Liver (tissue), 9 donors: ENCODE measurements around the gene PPP4R2. TPM values are rescaled to one million over a fixed set of nuclear protein-coding genes. Genes with fewer than 3 reads are reported as not detected.

Source experiments
- DNase-seq: peaks from one replicate; pipeline ENCODE4 v3.0.0-alpha.2; 2017; ENCODE audit warnings: low spot score
- H3K27ac ChIP-seq, 2 donors: one replicate each; pipeline ENCODE4 v1.7.0; 2013; ENCODE audit warnings: inconsistent platforms in 2 of 2, low read length in 2 of 2, control low read depth in 1 of 2, low read depth in 1 of 2, mild to moderate bottlenecking in 1 of 2
- H3K27me3 ChIP-seq, 4 donors: one replicate each; pipeline versions ENCODE4 v1.6.1 to v1.7.0; 2013; ENCODE audit warnings: low read length in 3 of 4, inconsistent platforms in 1 of 4, mild to moderate bottlenecking in 1 of 4, moderate library complexity in 1 of 4; ENCODE audit not compliant: control insufficient read depth in 4 of 4, insufficient read depth in 4 of 4
- H3K36me3 ChIP-seq, 4 donors: one replicate each; pipeline versions ENCODE4 v1.6.1 to v1.7.0; 2013; ENCODE audit warnings: low read length in 3 of 4, mild to moderate bottlenecking in 3 of 4, low read depth in 1 of 4, moderate library complexity in 1 of 4; ENCODE audit not compliant: control insufficient read depth in 4 of 4, insufficient read depth in 3 of 4
- H3K4me1 ChIP-seq, 4 donors: one replicate each; pipeline versions ENCODE4 v1.6.1 to v1.7.0; 2013; ENCODE audit warnings: low read length in 3 of 4, mild to moderate bottlenecking in 3 of 4, moderate library complexity in 1 of 4; ENCODE audit not compliant: control insufficient read depth in 4 of 4, insufficient read depth in 4 of 4
- H3K4me3 ChIP-seq, 3 donors: one replicate each; pipeline versions ENCODE4 v1.6.1 to v1.7.0; 2013; ENCODE audit warnings: low read length in 3 of 3, control low read depth in 1 of 3, low read depth in 1 of 3, mild to moderate bottlenecking in 1 of 3
- H3K9ac ChIP-seq, 2 donors: one replicate each; pipeline ENCODE4 v1.7.0; 2013; ENCODE audit warnings: low read length in 2 of 2, mild to moderate bottlenecking in 2 of 2, moderate library complexity in 2 of 2, control low read depth in 1 of 2, low read depth in 1 of 2
- H3K9me3 ChIP-seq, 4 donors: one replicate each; pipeline versions ENCODE4 v1.6.1 to v1.7.0; 2013; ENCODE audit warnings: low read length in 3 of 4; ENCODE audit not compliant: control insufficient read depth in 4 of 4
- CTCF ChIP-seq: fragments of 150-350 bp; IDR thresholded peaks from 2 replicates; pipeline ENCODE4 v1.5.1; 2017; ENCODE audit warnings: improper control_type of control experiment, low read depth, low read length; ENCODE audit not compliant: missing input control
- EGR1 ChIP-seq, 2 donors: IDR thresholded peaks; 2 replicates each; pipeline ENCODE4 v1.6.1; 2016 to 2018; ENCODE audit warnings: antibody characterized with exemption in 2 of 2, low read depth in 2 of 2
- FOXA1 ChIP-seq: IDR thresholded peaks from 2 replicates; pipeline ENCODE4 v1.6.1; 2016; ENCODE audit warnings: antibody characterized with exemption
- FOXA2 ChIP-seq: IDR thresholded peaks from 2 replicates; pipeline ENCODE4 v1.6.1; 2016; ENCODE audit warnings: antibody characterized with exemption
- HNF4A ChIP-seq, 2 donors: conservative IDR thresholded peaks; 2 replicates each; pipeline ENCODE4 v1.6.1; 2016; ENCODE audit warnings: antibody characterized with exemption in 2 of 2, mild to moderate bottlenecking in 2 of 2
- HNF4G ChIP-seq: IDR thresholded peaks from 2 replicates; pipeline ENCODE4 v1.6.1; 2016; ENCODE audit warnings: antibody characterized with exemption
- JUND ChIP-seq, 2 donors: IDR thresholded peaks; 2 replicates each; pipeline ENCODE4 v1.6.1; 2016; ENCODE audit warnings: antibody characterized with exemption in 2 of 2
- NR2F2 ChIP-seq: IDR thresholded peaks from 2 replicates; pipeline ENCODE4 v1.6.1; 2016; ENCODE audit warnings: antibody characterized with exemption
- RAD21 ChIP-seq, 2 donors: IDR thresholded peaks; 2 replicates each; pipeline ENCODE4 v1.6.1; 2016; ENCODE audit warnings: antibody characterized with exemption in 2 of 2, mild to moderate bottlenecking in 2 of 2
- REST ChIP-seq: IDR thresholded peaks from 2 replicates; pipeline ENCODE4 v1.6.1; 2016; ENCODE audit warnings: antibody characterized with exemption, mild to moderate bottlenecking
- RXRA ChIP-seq, 2 donors: IDR thresholded peaks; 2 replicates each; pipeline ENCODE4 v1.6.1; 2017 to 2018; ENCODE audit warnings: antibody characterized with exemption in 2 of 2, mild to moderate bottlenecking in 1 of 2
- SP1 ChIP-seq: IDR thresholded peaks from 2 replicates; pipeline ENCODE4 v1.6.1; 2018; ENCODE audit warnings: antibody characterized with exemption, mild to moderate bottlenecking
- TAF1 ChIP-seq: conservative IDR thresholded peaks from 2 replicates; pipeline ENCODE4 v1.6.1; 2016; ENCODE audit warnings: antibody characterized with exemption, mild to moderate bottlenecking
- YY1 ChIP-seq: IDR thresholded peaks from 2 replicates; pipeline ENCODE4 v1.6.1; 2016; ENCODE audit warnings: antibody characterized with exemption, mild to moderate bottlenecking
- WGBS: extraction: QIAGEN DNeasy Blood & Tissue Kit; methylation state at CpG from one replicate; pipeline ENCODE4 v1.1.7; 2013; 5-methylcytosine and 5-hydroxymethylcytosine counted together
- polyA plus RNA-seq, 2 donors: library from polyadenylated mRNA; stranded (reverse) in 1 of 2; unstranded in 1 of 2; fragments of 200-250 nt in 1 of 2; fragments of >200 nt in 1 of 2; fragmentation: Nextera tagmentation in 1 of 2; extraction: Ambion mirVana in 1 of 2; gene quantifications; one replicate each; pipeline versions ENCODE4 v1.2.1 to v1.2.3, GENCODE V29; 2013 to 2015
- total RNA-seq, 2 donors: library from RNA; depleted of rRNA; stranded (reverse); fragments of >200 nt; gene quantifications; one replicate each; pipeline ENCODE4 v1.2.3, GENCODE V29; 2014
- TF ChIP-seq, protein P1 (sequence below): IDR thresholded peaks from 2 replicates; pipeline ENCODE4 v1.6.1; 2016; ENCODE audit warnings: antibody characterized with exemption
- TF ChIP-seq, protein P2 (sequence below): IDR thresholded peaks from 2 replicates; pipeline ENCODE4 v1.6.1; 2016; ENCODE audit warnings: antibody characterized with exemption
- TF ChIP-seq, protein P3 (sequence below): IDR thresholded peaks from 2 replicates; pipeline ENCODE4 v1.6.1; 2016; ENCODE audit warnings: antibody characterized with exemption
- donor health status: healthy.
- donor health status: healthy.
- donor health status: healthy.
- donor health status: healthy.
- donor health status: healthy.

PPP4R2 gene
- total and polyA plus RNA-seq, 4 donors: 12.2 to 35.9 (median 33.7) TPM

- TF ChIP-seq, protein P1, sequence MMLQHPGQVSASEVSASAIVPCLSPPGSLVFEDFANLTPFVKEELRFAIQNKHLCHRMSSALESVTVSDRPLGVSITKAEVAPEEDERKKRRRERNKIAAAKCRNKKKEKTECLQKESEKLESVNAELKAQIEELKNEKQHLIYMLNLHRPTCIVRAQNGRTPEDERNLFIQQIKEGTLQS: no peak
Observed at GRCh38 chr3:73072634-73073033, 76.0 kb downstream of the PPP4R2 start (continued).

- 64% methylated on average over 4 of the region's 4 CpGs for WGBS
- Histone ChIP-seq H3K4me3 (no peak overlapping the region), H3K27ac (no peak overlapping the region), H3K36me3 (peaks cover 0 to 2% (median 0%) of the 10 kb centered on the region in 4 donors), H3K9ac (no peak overlapping the region), H3K4me1 (no peaks in the 10 kb centered on the region), H3K27me3 (no peaks in the 10 kb centered on the region), H3K9me3 (no peaks in the 10 kb centered on the region)
- TF ChIP-seq REST (no peak), TAF1 (no peak), RAD21 (IDR thresholded peaks at IDR 0.05) (no peak), SP1 (no peak), JUND (IDR thresholded peaks at IDR 0.05) (no peak), FOXA2 (no peak), NR2F2 (no peak)
- TF ChIP-seq, protein P2, sequence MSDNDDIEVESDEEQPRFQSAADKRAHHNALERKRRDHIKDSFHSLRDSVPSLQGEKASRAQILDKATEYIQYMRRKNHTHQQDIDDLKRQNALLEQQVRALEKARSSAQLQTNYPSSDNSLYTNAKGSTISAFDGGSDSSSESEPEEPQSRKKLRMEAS: no peak
- DNase-seq: no peak
Observed at GRCh38 chr3:73073091-73073707, 76.6 kb downstream of the PPP4R2 start.

GRCh38 chr3:73074781-73075180 is 78.2 kb downstream of the PPP4R2 start:
- no peak overlapping the region for H3K4me3 ChIP-seq
- no peaks in the 10 kb centered on the region for H3K9me3 ChIP-seq
- H3K4me1 ChIP-seq: no peaks in the 10 kb centered on the region
- no peak overlapping the region for H3K9ac ChIP-seq
- H3K36me3 ChIP-seq: no peaks in the 10 kb centered on the region
- no peak for DNase-seq
- WGBS: 92% methylated on average over 8 of the region's 8 CpGs
- no peak overlapping the region for H3K27ac ChIP-seq
- no peaks in the 10 kb centered on the region for H3K27me3 ChIP-seq
- TF ChIP-seq NR2F2: no peak
- TF ChIP-seq CTCF: no peak
- no peak for TF ChIP-seq FOXA2
- no peak for TF ChIP-seq RAD21 (IDR thresholded peaks at IDR 0.05)
- TF ChIP-seq, protein P3, sequence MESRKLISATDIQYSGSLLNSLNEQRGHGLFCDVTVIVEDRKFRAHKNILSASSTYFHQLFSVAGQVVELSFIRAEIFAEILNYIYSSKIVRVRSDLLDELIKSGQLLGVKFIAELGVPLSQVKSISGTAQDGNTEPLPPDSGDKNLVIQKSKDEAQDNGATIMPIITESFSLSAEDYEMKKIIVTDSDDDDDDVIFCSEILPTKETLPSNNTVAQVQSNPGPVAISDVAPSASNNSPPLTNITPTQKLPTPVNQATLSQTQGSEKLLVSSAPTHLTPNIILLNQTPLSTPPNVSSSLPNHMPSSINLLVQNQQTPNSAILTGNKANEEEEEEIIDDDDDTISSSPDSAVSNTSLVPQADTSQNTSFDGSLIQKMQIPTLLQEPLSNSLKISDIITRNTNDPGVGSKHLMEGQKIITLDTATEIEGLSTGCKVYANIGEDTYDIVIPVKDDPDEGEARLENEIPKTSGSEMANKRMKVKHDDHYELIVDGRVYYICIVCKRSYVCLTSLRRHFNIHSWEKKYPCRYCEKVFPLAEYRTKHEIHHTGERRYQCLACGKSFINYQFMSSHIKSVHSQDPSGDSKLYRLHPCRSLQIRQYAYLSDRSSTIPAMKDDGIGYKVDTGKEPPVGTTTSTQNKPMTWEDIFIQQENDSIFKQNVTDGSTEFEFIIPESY: no peak
- no peak for TF ChIP-seq FOXA1
- no peak for TF ChIP-seq YY1
- TF ChIP-seq REST: no peak
- TF ChIP-seq EGR1 (IDR thresholded peaks at IDR 0.05; ENCODE audit: low read depth in 2 of 2): no peak
- no peak for TF ChIP-seq JUND (IDR thresholded peaks at IDR 0.05)
- TF ChIP-seq TAF1: no peak
- TF ChIP-seq SP1: no peak
- TF ChIP-seq, protein P2: no peak
- TF ChIP-seq RXRA (IDR thresholded peaks at IDR 0.05): no peak
- TF ChIP-seq HNF4G: no peak
- no peak for TF ChIP-seq HNF4A (conservative IDR thresholded peaks at IDR 0.05)
- TF ChIP-seq, protein P1: no peak
